AG04449 (cell line): ENCODE data around the gene BRPF3.

Experiments used
- CTCF ChIA-PET: fragments of 350-600 bp; formaldehyde crosslinking; extraction: SDS; loops from one replicate; lab custom pipeline; 2021; ENCODE audit warnings: antibody characterized with exemption; lab: Yijun Ruan, JAX
- POLR2A ChIA-PET: fragments of 400-600, 350-600 bp; formaldehyde crosslinking; extraction: SDS; loops from one replicate; lab custom pipeline; 2020; ENCODE audit warnings: antibody characterized with exemption, inconsistent platforms; lab: Yijun Ruan, JAX
- DNase-seq: peaks from one replicate; pipeline ENCODE4 v3.0.0-alpha.2; 2010; ENCODE audit warnings: low read depth, low spot score
- H3K4me3 ChIP-seq: 2 replicates; pipeline ENCODE4 v1.5.1; 2011; ENCODE audit warnings: low read depth, mild to moderate bottlenecking, control low read depth, low read length
- TF ChIP-seq, protein P1 (sequence below): IDR thresholded peaks from one replicate; pipeline ENCODE4 v1.5.1; 2011; ENCODE audit warnings: mild to moderate bottlenecking, moderate library complexity, low read length, control low read depth, inconsistent platforms; ENCODE audit not compliant: insufficient read depth; ENCODE audit errors: missing control alignments

Gene BRPF3

GRCh38 chr6:36232172-36232571 is 35.6 kb downstream of the BRPF3 start:
- POLR2A ChIA-PET: no interaction called here
- TF ChIP-seq, protein P1, sequence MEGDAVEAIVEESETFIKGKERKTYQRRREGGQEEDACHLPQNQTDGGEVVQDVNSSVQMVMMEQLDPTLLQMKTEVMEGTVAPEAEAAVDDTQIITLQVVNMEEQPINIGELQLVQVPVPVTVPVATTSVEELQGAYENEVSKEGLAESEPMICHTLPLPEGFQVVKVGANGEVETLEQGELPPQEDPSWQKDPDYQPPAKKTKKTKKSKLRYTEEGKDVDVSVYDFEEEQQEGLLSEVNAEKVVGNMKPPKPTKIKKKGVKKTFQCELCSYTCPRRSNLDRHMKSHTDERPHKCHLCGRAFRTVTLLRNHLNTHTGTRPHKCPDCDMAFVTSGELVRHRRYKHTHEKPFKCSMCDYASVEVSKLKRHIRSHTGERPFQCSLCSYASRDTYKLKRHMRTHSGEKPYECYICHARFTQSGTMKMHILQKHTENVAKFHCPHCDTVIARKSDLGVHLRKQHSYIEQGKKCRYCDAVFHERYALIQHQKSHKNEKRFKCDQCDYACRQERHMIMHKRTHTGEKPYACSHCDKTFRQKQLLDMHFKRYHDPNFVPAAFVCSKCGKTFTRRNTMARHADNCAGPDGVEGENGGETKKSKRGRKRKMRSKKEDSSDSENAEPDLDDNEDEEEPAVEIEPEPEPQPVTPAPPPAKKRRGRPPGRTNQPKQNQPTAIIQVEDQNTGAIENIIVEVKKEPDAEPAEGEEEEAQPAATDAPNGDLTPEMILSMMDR: no peak
- DNase-seq: no peak
- CTCF ChIA-PET: interaction anchor here (1.1 kb wide), 1 partner anchor 8 kb away, joined by 3 read pairs; no protein-coding TSS in a partner anchor
- H3K4me3 ChIP-seq: no peak overlapping the region

DNA sequence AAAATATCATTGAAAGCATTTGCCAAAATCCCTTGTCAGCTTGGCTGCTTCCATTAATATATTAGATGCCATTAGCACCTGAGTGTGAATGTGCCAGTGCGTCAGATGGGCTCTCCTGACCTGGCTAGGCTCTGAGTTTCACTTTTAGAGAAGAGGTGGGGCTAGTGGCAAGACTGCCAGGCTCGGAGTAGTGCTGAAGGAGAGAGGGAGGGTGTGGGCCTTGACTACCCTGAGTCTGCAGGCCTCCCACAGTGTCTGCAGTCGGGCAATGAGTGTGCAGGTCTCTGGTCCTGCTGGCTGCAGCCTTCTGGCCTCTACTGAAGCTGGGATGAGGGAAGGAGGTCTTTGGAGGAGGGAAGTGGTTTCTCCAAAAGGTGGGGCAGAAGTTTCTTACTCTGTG is 38.8 kb downstream of the BRPF3 start:
- TF ChIP-seq, protein P1: no peak
- ChIA-PET POLR2A (no interaction called here), CTCF (no interaction called here)
- H3K4me3 ChIP-seq: no peak overlapping the region
- no peak for DNase-seq

GRCh38 chr6:36235862-36236261 is 39.3 kb downstream of the BRPF3 start:
- H3K4me3 ChIP-seq: no peak overlapping the region
- DNase-seq: no peak
- TF ChIP-seq, protein P1: no peak
- CTCF ChIA-PET: no interaction called here
- POLR2A ChIA-PET: no interaction called here

DNA sequence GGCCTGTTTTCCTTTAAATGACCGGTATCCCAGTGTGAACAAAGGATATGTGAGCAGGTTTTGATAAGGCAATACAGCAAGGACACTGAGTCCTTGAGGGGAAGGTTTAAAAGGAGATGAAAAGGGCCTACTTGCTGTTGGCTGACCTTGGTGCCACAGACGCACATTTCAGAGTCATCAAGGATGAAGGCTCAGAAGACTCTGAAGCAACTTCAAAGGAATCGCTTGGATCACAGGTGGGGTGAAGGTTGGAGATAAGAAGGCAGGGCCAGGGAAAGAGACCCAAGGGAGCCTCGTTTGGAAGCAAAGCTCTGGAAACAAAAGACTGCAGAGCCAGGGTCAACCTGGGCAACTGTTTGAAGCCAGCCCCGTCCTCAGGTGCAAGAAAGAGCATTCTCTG is 43.2 kb downstream of the BRPF3 start:
- TF ChIP-seq, protein P1: no peak
- no peak overlapping the region for H3K4me3 ChIP-seq
- DNase-seq: no peak
- CTCF ChIA-PET: interaction anchor here (2.1 kb wide), 1 partner anchor 121 kb away, joined by 5 read pairs; no protein-coding TSS in a partner anchor
- POLR2A ChIA-PET: no interaction called here

GRCh38 chr6:36241728-36242127 is 45.2 kb downstream of the BRPF3 start:
- DNase-seq: no peak
- no peak overlapping the region for H3K4me3 ChIP-seq
- ChIA-PET CTCF (interaction anchor here (0.9 to 2.1 kb wide), 2 partner anchors 60 to 119 kb away, joined by 3 to 5 read pairs; no protein-coding TSS in a partner anchor), POLR2A (no interaction called here)
- TF ChIP-seq, protein P1: no peak

GRCh38 chr6:36242161-36242560 is 45.6 kb downstream of the BRPF3 start:
- no peak overlapping the region for H3K4me3 ChIP-seq
- DNase-seq: no peak
- ChIA-PET CTCF (interaction anchor here (1.1 kb wide), 1 partner anchor 60 kb away, joined by 3 read pairs; no protein-coding TSS in a partner anchor), POLR2A (no interaction called here)
- TF ChIP-seq, protein P1: no peak
